IMR-90 (cell line): ENCODE measurements around the gene NKAIN1.

ENCODE experiments used
- BHLHE40 ChIP-seq: fragments of 150-350 bp; IDR thresholded peaks from 2 replicates; pipeline ENCODE4 v1.6.1; 2016; ENCODE audit warnings: mild to moderate bottlenecking, low read depth, low read length
- CEBPB ChIP-seq: IDR thresholded peaks from 2 replicates; pipeline ENCODE4 v1.6.1; 2012; ENCODE audit warnings: low read depth, low read length, improper control_type of control experiment
- CTCF ChIP-seq: conservative IDR thresholded peaks from 2 replicates; pipeline ENCODE4 v1.5.1; 2012; ENCODE audit warnings: mild to moderate bottlenecking, low read depth, low read length, improper control_type of control experiment
- MAFK ChIP-seq: IDR thresholded peaks from 2 replicates; pipeline ENCODE4 v1.6.1; 2012; ENCODE audit warnings: low read depth, low read length, improper control_type of control experiment
- MXI1 ChIP-seq: IDR thresholded peaks from 2 replicates; pipeline ENCODE4 v1.6.1; 2012; ENCODE audit warnings: low read depth, mild to moderate bottlenecking, low read length, moderate library complexity, borderline replicate concordance
- POLR2A ChIP-seq: IDR thresholded peaks from 2 replicates; pipeline ENCODE4 v1.6.1; 2012; ENCODE audit warnings: mild to moderate bottlenecking, low read depth, low read length
- RFX5 ChIP-seq: IDR thresholded peaks from 2 replicates; pipeline ENCODE4 v1.8.0; 2012; ENCODE audit warnings: low read depth, mild to moderate bottlenecking, low read length, moderate library complexity
- SMC3 ChIP-seq: fragments of 150-350 bp; IDR thresholded peaks from 2 replicates; pipeline ENCODE4 v1.6.1; 2016; ENCODE audit warnings: low read depth, mild to moderate bottlenecking, antibody characterized with exemption, low read length, moderate library complexity
- USF2 ChIP-seq: fragments of 150-350 bp; IDR thresholded peaks from 2 replicates; pipeline ENCODE4 v1.6.1; 2017; ENCODE audit warnings: mild to moderate bottlenecking, antibody characterized with exemption, low read length, low read depth

GRCh38 chr1:31198600-31198999 is 41.1 kb downstream of the NKAIN1 start:
- TF ChIP-seq CTCF (no peak), BHLHE40 (no peak), SMC3 (no peak), RFX5 (no peak), USF2 (no peak), POLR2A (no peak), MAFK (no peak), MXI1 (no peak), CEBPB (no peak)
